ENCODE data around the gene RIC3.

GRCh38 chr11:8086571-8086970, 82.3 kb downstream of the RIC3 start:
- TF ChIP-seq, protein P1, sequence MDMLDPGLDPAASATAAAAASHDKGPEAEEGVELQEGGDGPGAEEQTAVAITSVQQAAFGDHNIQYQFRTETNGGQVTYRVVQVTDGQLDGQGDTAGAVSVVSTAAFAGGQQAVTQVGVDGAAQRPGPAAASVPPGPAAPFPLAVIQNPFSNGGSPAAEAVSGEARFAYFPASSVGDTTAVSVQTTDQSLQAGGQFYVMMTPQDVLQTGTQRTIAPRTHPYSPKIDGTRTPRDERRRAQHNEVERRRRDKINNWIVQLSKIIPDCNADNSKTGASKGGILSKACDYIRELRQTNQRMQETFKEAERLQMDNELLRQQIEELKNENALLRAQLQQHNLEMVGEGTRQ (IDR thresholded peaks at IDR 0.05; ENCODE audit: low read length), result no peak
- TF ChIP-seq RXRA (IDR thresholded peaks at IDR 0.05; ENCODE audit: insufficient read depth, low read depth, low read length), result no peak
- no peak for TF ChIP-seq CEBPB (IDR thresholded peaks at IDR 0.05; ENCODE audit: low read depth, low read length)
- no peak for TF ChIP-seq ZNF274 (IDR thresholded peaks at IDR 0.05; ENCODE audit: borderline replicate concordance, extremely low read depth, low read length)
- no peak for TF ChIP-seq CHD2 (IDR thresholded peaks at IDR 0.05; ENCODE audit: low read length)
- TF ChIP-seq, protein P2, sequence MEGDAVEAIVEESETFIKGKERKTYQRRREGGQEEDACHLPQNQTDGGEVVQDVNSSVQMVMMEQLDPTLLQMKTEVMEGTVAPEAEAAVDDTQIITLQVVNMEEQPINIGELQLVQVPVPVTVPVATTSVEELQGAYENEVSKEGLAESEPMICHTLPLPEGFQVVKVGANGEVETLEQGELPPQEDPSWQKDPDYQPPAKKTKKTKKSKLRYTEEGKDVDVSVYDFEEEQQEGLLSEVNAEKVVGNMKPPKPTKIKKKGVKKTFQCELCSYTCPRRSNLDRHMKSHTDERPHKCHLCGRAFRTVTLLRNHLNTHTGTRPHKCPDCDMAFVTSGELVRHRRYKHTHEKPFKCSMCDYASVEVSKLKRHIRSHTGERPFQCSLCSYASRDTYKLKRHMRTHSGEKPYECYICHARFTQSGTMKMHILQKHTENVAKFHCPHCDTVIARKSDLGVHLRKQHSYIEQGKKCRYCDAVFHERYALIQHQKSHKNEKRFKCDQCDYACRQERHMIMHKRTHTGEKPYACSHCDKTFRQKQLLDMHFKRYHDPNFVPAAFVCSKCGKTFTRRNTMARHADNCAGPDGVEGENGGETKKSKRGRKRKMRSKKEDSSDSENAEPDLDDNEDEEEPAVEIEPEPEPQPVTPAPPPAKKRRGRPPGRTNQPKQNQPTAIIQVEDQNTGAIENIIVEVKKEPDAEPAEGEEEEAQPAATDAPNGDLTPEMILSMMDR (IDR thresholded peaks at IDR 0.05; ENCODE audit: control extremely low read depth in 1 of 3, insufficient read depth in 1 of 3, low read depth in 1 of 3, low read length in 3 of 3), result no peak
- no peak for TF ChIP-seq BRCA1 (IDR thresholded peaks at IDR 0.05; ENCODE audit: low read depth, low read length)
- no peak for TF ChIP-seq JUND (IDR thresholded peaks at IDR 0.05; ENCODE audit: low read length)
- no peak for TF ChIP-seq EP300 (IDR thresholded peaks at IDR 0.05; ENCODE audit: borderline replicate concordance in 1 of 2, low read depth in 2 of 2, low read length in 2 of 2)
- no peak for TF ChIP-seq KDM1A (IDR thresholded peaks at IDR 0.05; ENCODE audit: borderline replicate concordance, low read length)
- no peak for TF ChIP-seq HDAC6 (IDR thresholded peaks at IDR 0.05; ENCODE audit: low read depth, low read length)
- no peak for TF ChIP-seq TCF12 (IDR thresholded peaks at IDR 0.05; ENCODE audit: low read depth, low read length)
- no peak for TF ChIP-seq CHD1 (IDR thresholded peaks at IDR 0.05; ENCODE audit: low read depth, low read length)
- no peak for TF ChIP-seq POLR2A (IDR thresholded peaks at IDR 0.05; ENCODE audit: control extremely low read depth in 1 of 2, low read depth in 2 of 2, low read length in 2 of 2)
